ENCODE data around the gene SLC16A2.

Gene SLC16A2

DNA sequence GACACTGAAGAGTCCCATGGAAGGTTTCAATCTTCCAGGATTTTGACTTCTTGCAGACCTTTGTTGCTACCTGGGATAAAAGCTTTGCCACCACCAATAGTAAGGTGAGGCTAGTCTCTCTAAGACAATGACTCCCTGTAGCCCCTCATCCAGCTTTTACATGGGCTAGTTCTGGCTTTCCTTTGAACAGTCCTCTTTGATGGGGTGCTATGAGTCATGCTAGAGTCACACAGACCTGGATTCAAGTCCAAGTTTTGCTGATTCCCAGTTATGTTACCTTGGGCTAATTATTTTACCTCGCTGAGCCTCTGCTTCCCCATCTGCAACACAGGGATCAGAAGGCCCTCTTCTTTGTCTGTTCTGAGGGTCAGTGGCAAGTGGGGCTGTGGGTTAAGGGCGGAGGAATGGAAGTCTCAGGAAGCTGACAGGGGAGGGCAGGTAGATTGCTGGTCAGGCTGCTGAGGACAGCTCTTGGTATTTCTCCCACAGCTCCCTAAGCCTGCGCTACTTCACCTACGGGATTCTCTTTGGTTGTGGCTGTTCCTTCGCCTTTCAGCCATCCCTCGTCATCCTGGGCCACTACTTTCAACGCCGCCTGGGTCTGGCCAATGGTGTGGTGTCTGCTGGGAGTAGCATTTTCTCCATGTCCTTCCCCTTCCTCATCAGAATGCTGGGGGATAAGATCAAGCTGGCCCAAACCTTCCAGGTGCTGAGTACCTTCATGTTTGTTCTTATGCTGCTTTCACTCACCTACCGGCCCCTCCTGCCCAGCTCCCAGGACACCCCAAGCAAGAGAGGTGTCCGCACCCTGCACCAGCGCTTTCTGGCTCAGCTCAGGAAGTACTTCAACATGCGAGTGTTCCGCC lies 102.8 kb downstream of the SLC16A2 start:
- no peak for TF ChIP-seq EZH2phosphoT487 (IDR thresholded peaks at IDR 0.05; ENCODE audit: borderline replicate concordance, low read length)
- TF ChIP-seq, protein P1, sequence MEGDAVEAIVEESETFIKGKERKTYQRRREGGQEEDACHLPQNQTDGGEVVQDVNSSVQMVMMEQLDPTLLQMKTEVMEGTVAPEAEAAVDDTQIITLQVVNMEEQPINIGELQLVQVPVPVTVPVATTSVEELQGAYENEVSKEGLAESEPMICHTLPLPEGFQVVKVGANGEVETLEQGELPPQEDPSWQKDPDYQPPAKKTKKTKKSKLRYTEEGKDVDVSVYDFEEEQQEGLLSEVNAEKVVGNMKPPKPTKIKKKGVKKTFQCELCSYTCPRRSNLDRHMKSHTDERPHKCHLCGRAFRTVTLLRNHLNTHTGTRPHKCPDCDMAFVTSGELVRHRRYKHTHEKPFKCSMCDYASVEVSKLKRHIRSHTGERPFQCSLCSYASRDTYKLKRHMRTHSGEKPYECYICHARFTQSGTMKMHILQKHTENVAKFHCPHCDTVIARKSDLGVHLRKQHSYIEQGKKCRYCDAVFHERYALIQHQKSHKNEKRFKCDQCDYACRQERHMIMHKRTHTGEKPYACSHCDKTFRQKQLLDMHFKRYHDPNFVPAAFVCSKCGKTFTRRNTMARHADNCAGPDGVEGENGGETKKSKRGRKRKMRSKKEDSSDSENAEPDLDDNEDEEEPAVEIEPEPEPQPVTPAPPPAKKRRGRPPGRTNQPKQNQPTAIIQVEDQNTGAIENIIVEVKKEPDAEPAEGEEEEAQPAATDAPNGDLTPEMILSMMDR (IDR thresholded peaks at IDR 0.05; ENCODE audit: low read depth, low read length, poor library complexity, severe bottlenecking), result no peak
- Histone ChIP-seq H3K9me2 (replicated peaks; ENCODE audit: control insufficient read depth, low read length) (no peaks in the 10 kb centered on the region), H3K79me2 (ENCODE audit: control insufficient read depth, low read length) (no peaks in the 10 kb centered on the region), H3K36me3 (ENCODE audit: control insufficient read depth, low read length) (no peaks in the 10 kb centered on the region), H3K4me1 (ENCODE audit: control insufficient read depth, low read length) (no peaks in the 10 kb centered on the region), H4K20me1 (ENCODE audit: control insufficient read depth, insufficient read depth, low read depth, low read length) (no peaks in the 10 kb centered on the region), H3K4me2 (ENCODE audit: low read length) (no peak overlapping the region), H3K9me3 (ENCODE audit: control insufficient read depth, insufficient read depth, low read length) (no peaks in the 10 kb centered on the region), H3K4me3 (ENCODE audit: low read length) (no peak overlapping the region), H3K27me3 (ENCODE audit: control insufficient read depth, low read length) (no peaks in the 10 kb centered on the region), H3K27ac (ENCODE audit: low read depth, low read length) (no peak overlapping the region), H3F3A (ENCODE audit: control insufficient read depth, insufficient read depth) (no peaks in the 10 kb centered on the region)

DNA sequence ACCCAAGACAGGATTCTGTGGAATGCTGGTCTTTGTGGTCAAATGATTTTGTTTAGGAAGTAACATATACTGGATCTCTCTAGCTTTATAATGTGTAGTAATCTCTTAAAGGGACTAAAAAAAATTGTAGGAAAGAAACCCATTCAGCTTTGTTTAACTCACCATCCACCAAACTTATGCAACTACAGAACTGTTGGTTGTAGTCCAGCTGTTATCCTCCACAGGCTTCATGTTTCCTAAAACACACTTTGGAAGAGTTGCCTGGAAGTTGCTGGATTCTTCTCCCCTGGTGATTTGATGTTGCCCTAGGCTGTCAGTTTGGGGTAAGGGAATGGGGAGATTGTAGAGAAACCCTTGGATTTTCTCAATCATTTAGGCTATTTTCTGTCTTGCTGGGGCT lies 103.8 kb downstream of the SLC16A2 start:
- TF ChIP-seq EZH2phosphoT487 (IDR thresholded peaks at IDR 0.05; ENCODE audit: borderline replicate concordance, low read length), result no peak
- TF ChIP-seq, protein P1 (IDR thresholded peaks at IDR 0.05; ENCODE audit: low read depth, low read length, poor library complexity, severe bottlenecking), result no peak
- no peak overlapping the region for H3K4me3 ChIP-seq (ENCODE audit: low read length)
- H3K27me3 ChIP-seq (ENCODE audit: control insufficient read depth, low read length), result no peaks in the 10 kb centered on the region
- H3K79me2 ChIP-seq (ENCODE audit: control insufficient read depth, low read length), result no peaks in the 10 kb centered on the region
- no peak overlapping the region for H3K27ac ChIP-seq (ENCODE audit: low read depth, low read length)
- no peaks in the 10 kb centered on the region for H3K9me3 ChIP-seq (ENCODE audit: control insufficient read depth, insufficient read depth, low read length)
- H3K4me1 ChIP-seq (ENCODE audit: control insufficient read depth, low read length), result no peaks in the 10 kb centered on the region
- no peaks in the 10 kb centered on the region for H3K36me3 ChIP-seq (ENCODE audit: control insufficient read depth, low read length)
- no peaks in the 10 kb centered on the region for H3K9me2 ChIP-seq (replicated peaks; ENCODE audit: control insufficient read depth, low read length)
- no peaks in the 10 kb centered on the region for H4K20me1 ChIP-seq (ENCODE audit: control insufficient read depth, insufficient read depth, low read depth, low read length)
- no peaks in the 10 kb centered on the region for H3F3A ChIP-seq (ENCODE audit: control insufficient read depth, insufficient read depth)
- H3K4me2 ChIP-seq (ENCODE audit: low read length), result no peak overlapping the region

DNA sequence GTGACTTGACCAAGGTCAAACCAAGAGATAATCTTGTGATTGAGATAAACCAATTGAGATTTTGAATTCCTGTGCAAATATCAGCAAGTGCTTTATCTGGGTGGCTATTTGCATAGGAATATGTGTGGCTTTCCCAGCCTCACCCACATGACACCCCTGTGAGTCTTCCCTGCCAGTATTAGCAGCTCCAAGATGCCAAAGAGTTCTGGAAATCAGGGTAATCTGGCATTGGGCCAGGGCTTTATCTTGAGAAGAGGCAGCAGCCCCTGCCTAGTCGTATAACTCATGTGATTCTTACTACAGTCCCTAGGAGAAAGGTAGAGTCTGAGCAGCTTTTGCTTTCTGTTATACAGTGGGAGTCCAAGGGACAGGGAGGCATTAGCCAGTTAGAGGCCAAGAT lies 105.5 kb downstream of the SLC16A2 start:
- no peaks in the 10 kb centered on the region for H3K27me3 ChIP-seq (ENCODE audit: control insufficient read depth, low read length)
- H3K79me2 ChIP-seq (ENCODE audit: control insufficient read depth, low read length), result no peaks in the 10 kb centered on the region
- no peaks in the 10 kb centered on the region for H3K36me3 ChIP-seq (ENCODE audit: control insufficient read depth, low read length)
- no peak overlapping the region for H3K27ac ChIP-seq (ENCODE audit: low read depth, low read length)
- H3K9me2 ChIP-seq (replicated peaks; ENCODE audit: control insufficient read depth, low read length), result no peaks in the 10 kb centered on the region
- TF ChIP-seq, protein P1 (IDR thresholded peaks at IDR 0.05; ENCODE audit: low read depth, low read length, poor library complexity, severe bottlenecking), result no peak
- no peak for TF ChIP-seq EZH2phosphoT487 (IDR thresholded peaks at IDR 0.05; ENCODE audit: borderline replicate concordance, low read length)
- no peaks in the 10 kb centered on the region for H3K9me3 ChIP-seq (ENCODE audit: control insufficient read depth, insufficient read depth, low read length)
- no peak overlapping the region for H3K4me2 ChIP-seq (ENCODE audit: low read length)
- H3F3A ChIP-seq (ENCODE audit: control insufficient read depth, insufficient read depth), result no peaks in the 10 kb centered on the region
- no peaks in the 10 kb centered on the region for H4K20me1 ChIP-seq (ENCODE audit: control insufficient read depth, insufficient read depth, low read depth, low read length)
- H3K4me1 ChIP-seq (ENCODE audit: control insufficient read depth, low read length), result no peaks in the 10 kb centered on the region
- no peak overlapping the region for H3K4me3 ChIP-seq (ENCODE audit: low read length)
